ENCODE results near the gene ZNF598. TPM values are rescaled to one million over a fixed set of nuclear protein-coding genes. Genes with fewer than 3 reads are reported as not detected.
A peak's percentile ranks its signal among the peaks of the same experiment; 100 is the strongest.

The ZNF598 gene
- total and polyA plus RNA-seq, 2 of the 13 experiments (the other 11 are each of a cell fraction or from before 2014, with no cell fraction given), result 13.5 to 14.2 TPM

- TF ChIP-seq BHLHE40 (IDR thresholded peaks at IDR 0.05; ENCODE audit: low read length), result no peak
- 0 out of 2 replicates have a peak, but pooled peaks have one; percentile 58 for TF ChIP-seq KLF13 (CRISPR knock-in tag; IDR thresholded peaks at IDR 0.05)
- peak; percentile 12; the same call in 1 of the 2 replicates for TF ChIP-seq ZNF343 (CRISPR knock-in tag; IDR thresholded peaks at IDR 0.05)
- TF ChIP-seq SMAD1 (CRISPR knock-in tag; IDR thresholded peaks at IDR 0.05; ENCODE audit: borderline replicate concordance, low read depth), result no peak
- 0 out of 2 replicates have a peak, but pooled peaks have one; percentile 36 for TF ChIP-seq TEAD2 (CRISPR knock-in tag; IDR thresholded peaks at IDR 0.05)
- TF ChIP-seq ZNF746 (CRISPR knock-in tag; IDR thresholded peaks at IDR 0.05), result peak; percentile 85
- no peak for TF ChIP-seq GRHL1 (CRISPR knock-in tag; conservative IDR thresholded peaks at IDR 0.05)
- peak; percentile 71; the same call in 1 of the 2 replicates for TF ChIP-seq ZNF317 (CRISPR knock-in tag; IDR thresholded peaks at IDR 0.05)
- TF ChIP-seq JUN (CRISPR knock-in tag; IDR thresholded peaks at IDR 0.05), result 0 out of 2 replicates have a peak, but pooled peaks have one; percentile 9
- TF ChIP-seq NPAS2 (CRISPR knock-in tag; IDR thresholded peaks at IDR 0.05; ENCODE audit: borderline replicate concordance), result 0 out of 2 replicates have a peak, but pooled peaks have one; percentile 43
- 0 out of 2 replicates have a peak, but pooled peaks have one; percentile 5 for TF ChIP-seq ZNF124 (CRISPR knock-in tag; IDR thresholded peaks at IDR 0.05)
- TF ChIP-seq ZBTB4 (CRISPR knock-in tag; IDR thresholded peaks at IDR 0.05; ENCODE audit: borderline replicate concordance), result peak; percentile 88
- TF ChIP-seq ZNF552 (CRISPR knock-in tag; IDR thresholded peaks at IDR 0.05; ENCODE audit: borderline replicate concordance), result no peak
- no peak for TF ChIP-seq MAF1 (CRISPR knock-in tag; IDR thresholded peaks at IDR 0.05; ENCODE audit: borderline replicate concordance)
- TF ChIP-seq ZNF768 (CRISPR knock-in tag; IDR thresholded peaks at IDR 0.05), result 0 out of 2 replicates have a peak, but pooled peaks have one; percentile 44
- no peak for TF ChIP-seq ZNF432 (CRISPR knock-in tag; IDR thresholded peaks at IDR 0.05; ENCODE audit: borderline replicate concordance)
- TF ChIP-seq LBX2 (CRISPR knock-in tag; IDR thresholded peaks at IDR 0.05; ENCODE audit: borderline replicate concordance), result no peak
- TF ChIP-seq RFXAP (CRISPR knock-in tag; IDR thresholded peaks at IDR 0.05; ENCODE audit: borderline replicate concordance), result peak; percentile 77; the same call in 1 of the 2 replicates
- no peak for TF ChIP-seq ZNF784 (CRISPR knock-in tag; IDR thresholded peaks at IDR 0.05; ENCODE audit: borderline replicate concordance)
- peak; percentile 69 for TF ChIP-seq PHF8 (CRISPR knock-in tag; IDR thresholded peaks at IDR 0.05)
- 0 out of 2 replicates have a peak, but pooled peaks have one; percentile 70 for TF ChIP-seq FIP1L1 (IDR thresholded peaks at IDR 0.05; ENCODE audit: borderline replicate concordance, insufficient read depth, low read depth, low read length)
- peak; percentile 87 for TF ChIP-seq FOXA3 (CRISPR knock-in tag; IDR thresholded peaks at IDR 0.05)
These were observed 26.0 kb upstream of the ZNF598 start (continued) for GRCh38 chr16:2035431-2036199.

All from HepG2 (cell line).